ENCODE data around the gene AKT1.
A peak's percentile ranks its signal among the peaks of the same experiment; 100 is the strongest.

The AKT1 gene

DNA sequence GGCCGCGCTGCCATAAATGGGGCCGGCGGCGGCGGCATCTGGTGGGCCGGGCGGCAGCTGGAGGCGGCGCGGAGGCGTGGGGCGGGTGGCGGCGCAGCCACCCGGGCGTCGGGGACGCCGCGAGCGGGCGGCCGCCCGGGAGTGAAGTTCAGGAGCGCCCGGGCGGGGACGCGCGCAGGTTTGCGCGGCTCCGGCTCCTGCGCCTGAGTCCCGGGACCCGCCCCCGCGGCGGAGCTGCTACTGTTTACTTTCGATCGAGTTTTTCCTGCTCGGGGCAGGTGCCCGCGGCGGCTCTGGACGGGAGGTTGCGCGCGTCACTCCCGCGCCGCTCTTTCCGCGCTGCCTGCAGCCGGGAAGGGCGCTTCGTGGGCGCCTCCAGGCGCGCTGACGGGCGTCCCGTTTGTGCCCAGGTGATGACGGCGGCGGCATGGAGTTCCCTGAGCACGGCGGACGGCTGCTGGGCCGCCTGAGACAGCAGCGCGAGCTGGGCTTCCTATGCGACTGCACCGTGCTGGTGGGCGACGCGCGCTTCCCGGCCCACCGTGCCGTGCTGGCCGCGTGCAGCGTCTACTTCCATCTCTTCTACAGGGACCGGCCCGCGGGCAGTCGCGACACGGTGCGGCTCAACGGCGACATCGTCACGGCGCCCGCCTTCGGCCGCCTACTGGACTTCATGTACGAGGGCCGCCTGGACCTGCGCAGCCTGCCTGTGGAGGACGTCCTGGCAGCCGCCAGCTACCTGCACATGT is 5.4 kb upstream of the AKT1 start, which contains the start of gene ZBTB42:
Gene ZBTB42 (plus strand): TSS at position 331 of the 749 bp plus-strand sequence. CDS start 97 bp downstream, at position 428.
- FAIRE-seq (no peak), DNase-seq (ENCODE audit: insufficient read length, low spot score) (no peak)
- TF ChIP-seq, protein P1, sequence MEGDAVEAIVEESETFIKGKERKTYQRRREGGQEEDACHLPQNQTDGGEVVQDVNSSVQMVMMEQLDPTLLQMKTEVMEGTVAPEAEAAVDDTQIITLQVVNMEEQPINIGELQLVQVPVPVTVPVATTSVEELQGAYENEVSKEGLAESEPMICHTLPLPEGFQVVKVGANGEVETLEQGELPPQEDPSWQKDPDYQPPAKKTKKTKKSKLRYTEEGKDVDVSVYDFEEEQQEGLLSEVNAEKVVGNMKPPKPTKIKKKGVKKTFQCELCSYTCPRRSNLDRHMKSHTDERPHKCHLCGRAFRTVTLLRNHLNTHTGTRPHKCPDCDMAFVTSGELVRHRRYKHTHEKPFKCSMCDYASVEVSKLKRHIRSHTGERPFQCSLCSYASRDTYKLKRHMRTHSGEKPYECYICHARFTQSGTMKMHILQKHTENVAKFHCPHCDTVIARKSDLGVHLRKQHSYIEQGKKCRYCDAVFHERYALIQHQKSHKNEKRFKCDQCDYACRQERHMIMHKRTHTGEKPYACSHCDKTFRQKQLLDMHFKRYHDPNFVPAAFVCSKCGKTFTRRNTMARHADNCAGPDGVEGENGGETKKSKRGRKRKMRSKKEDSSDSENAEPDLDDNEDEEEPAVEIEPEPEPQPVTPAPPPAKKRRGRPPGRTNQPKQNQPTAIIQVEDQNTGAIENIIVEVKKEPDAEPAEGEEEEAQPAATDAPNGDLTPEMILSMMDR (IDR thresholded peaks at IDR 0.05; ENCODE audit: insufficient read depth, missing control alignments): no peak

DNA sequence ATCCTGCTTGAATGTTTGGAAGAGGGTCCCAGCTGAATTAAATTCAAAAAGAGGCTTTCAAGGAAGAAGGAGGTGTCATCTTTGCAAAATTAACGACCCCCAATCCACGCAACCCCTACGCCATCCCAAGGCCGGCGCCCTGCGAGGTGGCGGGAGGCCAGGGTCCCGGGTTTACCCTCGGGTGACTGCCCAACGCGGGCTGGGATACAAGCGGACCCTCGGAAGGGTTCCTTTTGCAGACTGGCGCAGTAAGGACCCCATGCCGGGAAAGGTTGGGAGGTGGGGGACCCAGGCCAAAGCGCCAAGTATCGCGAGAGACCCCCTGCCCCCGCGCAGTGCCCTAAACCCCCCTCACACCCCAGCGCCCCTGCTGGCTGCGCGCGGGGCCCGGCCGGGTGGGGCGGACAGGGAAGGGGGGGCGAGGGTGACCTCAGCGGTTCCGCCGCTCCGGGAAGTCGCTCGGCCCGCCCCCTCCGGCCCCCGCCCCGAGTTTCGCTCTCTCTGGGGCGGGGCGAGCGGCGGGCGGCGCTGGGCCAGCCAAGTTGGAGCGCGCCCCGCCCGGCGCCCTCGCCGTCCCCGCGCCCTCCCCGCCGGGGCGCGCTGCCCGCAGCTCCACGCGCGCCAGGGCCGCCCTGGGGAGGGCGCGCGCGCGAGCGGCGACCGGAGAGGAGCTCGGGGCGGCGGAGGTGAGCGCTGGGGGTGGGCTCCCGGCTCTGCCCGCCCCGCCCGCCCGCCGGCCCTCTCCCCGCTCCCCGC is 4.6 kb upstream of the AKT1 start:
- DNase-seq (ENCODE audit: insufficient read length, low spot score) (peak; percentile 79), FAIRE-seq (no peak)
- TF ChIP-seq, protein P1 (IDR thresholded peaks at IDR 0.05; ENCODE audit: insufficient read depth, missing control alignments): no peak

DNA sequence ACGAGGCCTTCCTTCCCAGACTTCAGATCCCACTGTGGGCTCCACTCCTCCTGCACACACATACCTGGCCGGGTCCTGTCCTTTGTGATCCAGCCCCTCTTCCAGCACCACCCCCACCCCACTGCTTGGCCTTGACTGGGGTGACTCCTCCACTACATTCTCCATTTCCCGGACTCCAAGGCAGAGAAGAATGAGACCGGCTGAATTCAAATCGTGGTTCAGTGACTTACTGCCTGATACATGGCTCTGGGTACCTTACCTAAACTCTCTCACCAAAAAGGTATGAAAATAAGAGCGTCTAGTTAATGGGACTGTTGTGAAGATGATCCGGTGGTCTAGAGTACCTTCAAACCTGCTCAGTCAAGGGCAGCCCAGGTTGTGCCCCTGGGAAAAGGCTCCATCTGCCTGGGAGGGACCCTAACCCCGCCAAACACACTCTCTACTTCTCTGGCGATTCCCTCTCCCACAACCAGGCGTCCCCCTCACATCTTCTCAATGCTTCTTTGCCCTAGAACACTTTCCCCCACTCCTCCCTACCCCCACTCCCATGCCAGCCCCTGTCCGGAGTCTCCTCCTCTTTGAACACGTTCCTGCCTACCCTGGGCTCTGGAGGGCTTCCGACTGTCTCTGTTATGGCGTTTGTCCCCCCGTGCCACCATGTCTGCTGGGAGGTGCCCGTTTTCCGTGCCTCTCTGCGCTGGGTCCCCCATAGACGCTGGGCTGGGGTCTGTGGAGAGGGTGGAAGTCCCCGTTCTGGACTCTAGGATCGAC is 3.9 kb upstream of the AKT1 start:
- FAIRE-seq (no peak), DNase-seq (ENCODE audit: insufficient read length, low spot score) (no peak)
- TF ChIP-seq, protein P1 (IDR thresholded peaks at IDR 0.05; ENCODE audit: insufficient read depth, missing control alignments): peak; percentile 20

DNA sequence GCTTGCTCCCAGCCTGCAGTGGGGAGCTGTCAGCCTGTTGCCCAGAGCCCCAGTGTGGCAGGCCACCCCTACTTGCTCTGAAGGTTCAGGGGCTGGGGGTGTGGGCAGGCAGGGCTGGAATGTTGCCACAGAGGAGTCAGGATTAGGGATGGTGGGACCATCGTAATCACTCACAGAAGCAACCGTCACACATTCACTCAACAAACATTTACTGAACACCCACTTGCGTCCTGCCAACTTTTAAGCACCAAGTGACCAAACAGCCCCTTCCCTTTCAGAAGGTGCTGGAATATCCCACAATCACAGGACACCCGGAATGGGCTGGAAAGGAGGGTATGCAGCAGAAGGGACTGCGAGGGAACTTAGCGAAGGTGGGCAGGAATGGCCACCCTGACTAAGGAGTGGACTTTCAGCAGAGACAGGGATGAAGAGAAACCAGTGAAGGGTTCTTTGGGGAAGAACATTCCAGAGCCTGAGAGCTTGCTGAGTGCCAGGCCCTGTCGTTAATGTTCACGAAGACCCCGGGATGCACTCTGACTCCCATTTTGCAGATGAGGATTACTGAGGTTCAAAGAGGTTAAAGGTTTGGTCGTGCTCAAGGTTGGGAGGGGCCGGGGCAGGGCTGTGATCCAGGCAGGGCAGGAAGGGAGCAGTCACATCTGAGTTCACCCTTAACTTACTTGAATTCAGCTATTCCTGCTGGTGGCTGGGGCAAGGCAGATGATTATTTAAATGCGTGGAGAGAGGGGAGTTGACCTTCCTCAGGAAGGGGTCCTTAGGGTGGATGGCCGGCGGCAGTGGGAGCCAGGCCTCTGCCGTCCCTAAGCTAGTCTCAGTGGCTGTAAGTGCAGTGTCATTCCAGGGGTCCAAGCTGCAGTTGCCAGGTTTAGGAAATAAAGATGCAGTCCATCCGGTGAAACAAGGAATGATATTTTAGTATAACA is 3.0 kb upstream of the AKT1 start:
- no peak for FAIRE-seq
- TF ChIP-seq, protein P1 (IDR thresholded peaks at IDR 0.05; ENCODE audit: insufficient read depth, missing control alignments): no peak
- no peak for DNase-seq (ENCODE audit: insufficient read length, low spot score)

DNA sequence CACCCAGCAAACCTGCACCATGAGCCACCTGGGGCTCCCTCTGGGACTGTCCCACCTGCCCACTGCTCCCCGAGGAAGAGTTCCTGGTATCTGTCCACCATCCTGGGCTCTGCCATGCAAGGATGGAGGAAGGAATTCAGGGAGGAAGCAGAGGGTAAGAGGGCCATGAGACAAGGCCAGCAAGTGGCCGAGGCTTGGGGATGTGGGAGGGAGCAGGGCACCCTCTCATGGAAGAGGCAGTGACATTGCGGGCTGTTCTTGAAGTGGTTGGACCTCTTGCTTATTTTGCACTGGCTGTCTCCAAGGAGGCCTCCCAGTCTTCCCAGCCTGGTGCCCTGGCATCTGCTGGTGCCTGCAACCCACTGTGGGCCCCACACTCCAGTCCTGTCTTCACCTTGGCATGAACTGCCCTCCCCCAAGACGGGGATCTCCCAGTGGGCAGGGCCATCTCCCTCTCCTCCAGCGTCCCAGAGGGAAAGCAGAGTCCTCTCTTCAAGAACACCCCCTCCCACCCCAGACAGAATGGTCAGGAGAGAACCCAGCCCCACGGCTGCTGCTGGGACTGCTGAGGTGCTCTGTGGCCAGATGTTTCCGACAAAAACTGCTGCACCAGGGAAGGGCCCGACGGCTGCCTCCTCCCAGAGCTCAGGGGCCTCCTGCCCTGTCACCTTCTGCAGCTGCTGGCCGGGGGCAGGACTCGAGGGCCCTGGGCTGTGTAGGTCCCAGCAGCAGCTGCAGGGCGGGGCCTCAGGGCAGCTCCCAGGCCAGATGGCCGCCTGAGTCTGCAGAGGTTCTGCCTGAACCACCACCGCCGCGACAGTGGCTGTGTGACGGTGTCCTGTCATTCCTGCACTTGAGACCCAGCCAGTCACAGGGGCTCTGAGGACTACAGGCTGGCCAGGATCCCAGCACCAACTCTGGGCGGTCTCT is 1.8 kb upstream of the AKT1 start:
- TF ChIP-seq, protein P1 (IDR thresholded peaks at IDR 0.05; ENCODE audit: insufficient read depth, missing control alignments): no peak
- DNase-seq (ENCODE audit: insufficient read length, low spot score) (no peak), FAIRE-seq (no peak)

Measured in D721Med (cell line).